ENCODE results near the gene FAM199X.

- TF ChIP-seq POLR2A (IDR thresholded peaks at IDR 0.05) = no peak
- no peak for TF ChIP-seq CTCF (IDR thresholded peaks at IDR 0.05)
- no peak for TF ChIP-seq POLR2AphosphoS5 (IDR thresholded peaks at IDR 0.05)
- TF ChIP-seq EP300 (IDR thresholded peaks at IDR 0.05; ENCODE audit: low read depth) = no peak
These were observed 39.3 kb downstream of the FAM199X start for GRCh38 chrX:104205548-104205947.
